Left lobe of liver (tissue), 2 donors: ENCODE data around the gene EOMES. TPM values are rescaled to one million over a fixed set of nuclear protein-coding genes. Genes with fewer than 3 reads are reported as not detected.

Experiments
- ATAC-seq: fragments of 200-7000 bp; cut with Tn5 transposase; one replicate; pipeline ENCODE4 v1.9.1; 2020; ENCODE audit warnings: mild to moderate bottlenecking, moderate library complexity
- DNase-seq: peaks from one replicate; pipeline ENCODE4 v3.0.0-alpha.2; 2020; ENCODE audit warnings: low spot score
- total RNA-seq: library from RNA; stranded (reverse); gene quantifications from one replicate; pipeline ENCODE4 v1.2.1, GENCODE V29; 2021
- donor health status: DM: no; HTN: no; CAD: no; lungs with moderate emphysema.
- donor health status: DM: no; HTN: yes; CAD: no.

Gene EOMES
- total RNA-seq, 1 donor from 2014 or later, result 0.08 TPM

GRCh38 chr3:27681249-27681748, 40.8 kb downstream of the EOMES start:
- DNase-seq (no peak), ATAC-seq (peak; percentile 91)

DNA sequence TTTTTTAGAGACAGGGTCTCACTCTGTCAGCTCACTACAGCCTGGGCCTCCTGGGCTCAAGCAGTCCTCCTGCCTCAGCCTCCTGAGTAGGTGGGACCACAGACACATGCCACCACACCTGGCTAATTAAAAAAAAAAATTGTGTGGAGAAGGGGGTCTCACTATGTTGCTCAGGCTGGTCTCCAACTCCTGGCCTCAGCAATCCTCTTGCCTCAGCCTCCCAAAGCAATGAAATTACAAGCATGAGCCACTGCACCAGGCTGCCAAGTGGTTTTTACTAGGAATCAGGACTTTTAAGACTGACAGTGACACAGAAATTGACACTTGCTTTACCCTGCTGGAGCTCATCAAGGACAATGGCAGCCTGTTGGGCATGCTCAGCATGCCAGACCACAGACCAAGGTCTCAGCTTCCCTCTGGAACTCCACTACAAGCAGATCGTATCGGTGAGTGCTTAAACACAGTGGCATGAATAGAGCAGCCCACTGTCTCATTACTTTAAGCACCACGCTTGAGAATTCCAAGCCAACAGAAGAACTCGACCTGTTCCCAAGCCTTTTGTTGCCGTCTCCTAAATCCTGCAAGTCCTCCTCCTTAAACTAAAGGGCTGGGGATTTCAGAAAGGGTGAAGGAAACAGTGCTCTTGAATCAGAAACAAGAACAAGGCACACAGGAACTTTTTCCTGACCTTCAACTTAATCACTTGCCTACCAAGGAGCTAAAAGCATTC, 41.4 kb downstream of the EOMES start:
- peak; percentile 18 for ATAC-seq
- no peak for DNase-seq

DNA sequence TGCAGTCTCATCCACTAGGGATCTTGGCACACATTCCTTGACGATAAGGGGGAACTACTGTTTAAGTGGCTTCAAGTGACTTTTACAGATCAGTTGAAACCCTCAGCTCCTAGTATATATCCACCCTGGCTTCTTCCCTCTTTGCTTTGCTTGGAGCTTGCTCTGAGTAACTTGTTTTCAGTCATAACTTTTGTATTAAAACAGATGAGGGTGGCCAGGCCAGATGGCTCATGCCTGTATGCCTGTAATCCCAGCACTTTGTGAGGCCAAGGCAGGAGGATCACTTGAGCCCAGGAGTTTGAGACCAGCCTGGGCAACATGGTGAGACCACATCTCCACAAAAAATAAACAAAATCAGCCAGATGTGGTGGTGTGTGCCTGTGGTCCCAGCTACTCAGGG, 42.4 kb downstream of the EOMES start:
- no peak for ATAC-seq

DNA sequence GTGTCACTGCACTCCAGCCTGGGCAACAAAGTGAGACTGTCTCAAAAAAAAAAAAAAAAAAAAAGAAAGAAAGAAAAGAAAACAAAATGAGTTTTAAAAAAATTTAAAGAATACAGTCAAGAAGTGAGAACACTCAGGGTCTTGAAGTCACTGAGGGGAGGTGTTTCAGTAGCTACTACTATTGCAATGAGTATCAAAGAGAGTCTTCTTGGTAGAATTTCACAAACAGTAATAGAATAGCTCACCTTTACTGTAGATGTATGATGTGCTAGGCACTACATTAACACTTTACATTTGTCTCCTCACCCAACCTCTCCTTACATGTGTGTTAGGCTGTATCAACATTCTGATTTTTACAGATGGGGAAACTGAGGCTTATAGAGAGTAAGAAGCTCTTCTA, 43.9 kb downstream of the EOMES start:
- DNase-seq (no peak), ATAC-seq (no peak)

More for the DNA sequence above, 42.4 kb downstream of the EOMES start:
- DNase-seq, result no peak

- ATAC-seq (no peak), DNase-seq (no peak)
Measured at GRCh38 chr3:27677565-27677964, 44.6 kb downstream of the EOMES start.

DNA sequence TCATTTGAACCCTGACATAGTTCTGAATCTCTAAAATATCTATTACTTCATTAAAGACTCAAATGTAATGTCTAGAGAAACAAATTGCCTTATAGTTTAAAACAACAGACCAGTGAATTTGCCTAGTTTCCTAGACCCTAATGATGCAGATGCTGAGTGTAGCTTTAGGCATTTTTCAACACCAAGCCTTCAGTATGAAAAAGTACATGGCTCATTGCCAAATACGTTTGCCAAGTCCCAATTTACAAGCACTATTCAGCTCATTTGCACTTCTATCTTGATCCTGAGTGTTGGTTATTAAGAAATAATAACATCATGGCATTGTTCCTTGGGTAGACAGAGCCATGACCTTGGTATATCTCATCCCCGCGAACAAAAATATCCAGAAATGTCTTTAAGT, 46.8 kb downstream of the EOMES start:
- no peak for DNase-seq
- ATAC-seq, result no peak

DNA sequence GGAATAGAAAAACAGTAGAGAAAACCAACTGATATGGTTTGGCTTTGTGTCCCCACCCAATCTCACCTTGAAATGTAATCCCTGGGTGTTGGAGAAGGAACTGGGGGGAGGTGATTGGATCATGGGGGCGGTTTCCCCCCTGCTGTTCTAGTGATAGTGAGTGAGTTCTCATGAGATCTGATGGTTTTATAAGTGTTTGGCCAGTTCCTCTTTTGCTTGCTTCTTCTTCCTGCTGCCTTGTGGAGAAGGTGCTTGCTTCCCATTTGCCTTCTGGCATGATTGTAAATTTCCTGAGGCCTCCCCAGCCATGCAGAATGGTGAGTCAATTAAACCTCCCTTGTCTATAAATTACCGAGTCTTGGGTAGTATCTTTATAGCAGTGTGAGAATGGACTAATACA, 48.4 kb downstream of the EOMES start:
- ATAC-seq (no peak), DNase-seq (no peak)

- ATAC-seq, result no peak
- DNase-seq, result no peak
Measured at GRCh38 chr3:27671101-27671500, 51.0 kb downstream of the EOMES start.

DNA sequence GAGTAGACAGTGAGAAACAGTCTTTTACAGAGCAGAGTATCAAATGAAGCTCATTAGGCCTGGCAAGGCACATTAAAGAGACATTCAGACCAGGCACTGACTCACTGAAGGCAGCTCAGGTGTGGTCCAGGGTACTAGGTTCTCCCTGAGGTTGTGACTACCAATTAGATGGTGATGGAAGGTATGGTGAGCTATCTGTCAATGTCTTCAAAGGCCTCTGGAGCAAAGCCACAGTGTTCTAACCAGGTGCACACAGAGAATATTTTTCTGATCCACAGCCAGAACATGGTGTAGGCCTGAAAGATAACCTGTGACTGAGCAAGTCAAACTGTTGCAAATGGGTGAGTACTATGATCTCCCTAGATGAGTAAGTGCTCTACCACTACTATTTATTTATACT, 51.5 kb downstream of the EOMES start:
- DNase-seq, result no peak

GRCh38 chr3:27669591-27669990, 52.5 kb downstream of the EOMES start:
- ATAC-seq (no peak), DNase-seq (no peak)

More for the DNA sequence above, 51.5 kb downstream of the EOMES start:
- no peak for ATAC-seq

- ATAC-seq (no peak), DNase-seq (no peak)
Measured at GRCh38 chr3:27667751-27668150, 54.4 kb downstream of the EOMES start.

- DNase-seq, result no peak
- peak; percentile 28 for ATAC-seq
Measured at GRCh38 chr3:27666708-27667107, 55.4 kb downstream of the EOMES start.

- DNase-seq (no peak), ATAC-seq (no peak)
Measured at GRCh38 chr3:27666272-27666671, 55.9 kb downstream of the EOMES start.

Other genes starting within 250 kb of the EOMES start
- 2.7 TPM for gene SLC4A7, start 237.9 kb downstream of the EOMES start, total RNA-seq